HepG2 (cell line): Measurements from ENCODE around the gene ZNRF3. TPM values are rescaled to one million over a fixed set of nuclear protein-coding genes. Genes with fewer than 3 reads are reported as not detected.

ENCODE experiments used
- ASH2L ChIP-seq: fragments of 300-600, 200-600 bp; sonication (generic); IDR thresholded peaks from 2 replicates; pipeline ENCODE4 v1.7.0; 2017; ENCODE audit warnings: low read depth, mild to moderate bottlenecking, moderate library complexity, mixed read lengths, low read length; ENCODE audit not compliant: insufficient read length
- JARID2 ChIP-seq: sonication (generic); formaldehyde crosslinking; IDR thresholded peaks from 2 replicates; pipeline ENCODE4 v1.8.1; 2023; ENCODE audit warnings: missing genetic modification reagents, inconsistent platforms; ENCODE audit not compliant: insufficient replicate concordance
- NAIF1 ChIP-seq: sonication (generic); formaldehyde crosslinking; IDR thresholded peaks from 2 replicates; pipeline ENCODE4 v1.5.0; 2020; ENCODE audit warnings: mild to moderate bottlenecking, missing genetic modification reagents, borderline replicate concordance
- NONO ChIP-seq, 2 experiments: fragments of 450-650 bp in 1 of 2; sonication (generic) in 1 of 2; formaldehyde crosslinking in 1 of 2; IDR thresholded peaks in 1 of 2; conservative IDR thresholded peaks in 1 of 2; 2 replicates each; pipeline versions ENCODE4 v1.6.1 to v1.8.0; 2017 to 2022; ENCODE audit warnings: mild to moderate bottlenecking in 1 of 2, missing genetic modification reagents in 1 of 2, moderate library complexity in 1 of 2
- RARG ChIP-seq: sonication (generic); formaldehyde crosslinking; IDR thresholded peaks from 2 replicates; pipeline ENCODE4 v1.4.0; 2020; ENCODE audit warnings: low read depth, mild to moderate bottlenecking, missing genetic modification reagents
- TOE1 ChIP-seq: sonication (generic); formaldehyde crosslinking; IDR thresholded peaks from 2 replicates; pipeline ENCODE4 v1.4.0; 2020; ENCODE audit warnings: mild to moderate bottlenecking, missing genetic modification reagents
- YY1 ChIP-seq: IDR thresholded peaks from 2 replicates; pipeline ENCODE4 v1.6.1; 2011; ENCODE audit warnings: low read length, low read depth, moderate library complexity, mild to moderate bottlenecking; ENCODE audit not compliant: insufficient read depth, insufficient replicate concordance
- ZBTB3 ChIP-seq: sonication (generic); formaldehyde crosslinking; IDR thresholded peaks from 2 replicates; pipeline ENCODE4 v1.4.0; 2020; ENCODE audit warnings: low read depth, mild to moderate bottlenecking, moderate library complexity, missing genetic modification reagents, borderline replicate concordance
- ZFP90 ChIP-seq: sonication (generic); formaldehyde crosslinking; IDR thresholded peaks from 2 replicates; pipeline ENCODE4 v1.8.0; 2022; ENCODE audit warnings: missing genetic modification reagents, mild to moderate bottlenecking, inconsistent platforms, borderline replicate concordance
- ZSCAN31 ChIP-seq: sonication (generic); formaldehyde crosslinking; IDR thresholded peaks from 2 replicates; pipeline ENCODE4 v1.5.0; 2020; ENCODE audit warnings: low read depth, mild to moderate bottlenecking, missing genetic modification reagents
- polyA plus RNA-seq, 8 experiments: library from polyadenylated mRNA; depleted of rRNA in 3 of 8; stranded (reverse) in 7 of 8; unstranded in 1 of 8; fragments of >200 nt; fragmentation: Illumina TruSeq in 4 of 8; extraction: Trizol in 4 of 8; gene quantifications; 2 replicates each; pipeline versions ENCODE4 v1.2.1 to v1.2.3, GENCODE V29; 2011 to 2016; ENCODE audit warnings: low read depth in 4 of 8, missing spikeins in 1 of 8, mixed read lengths in 1 of 8; ENCODE audit not compliant: insufficient read depth in 1 of 8
- total RNA-seq, 5 experiments: library from RNA; depleted of rRNA; stranded (reverse); fragments of >200 nt; fragmentation: Illumina TruSeq; extraction: Trizol; gene quantifications; 2 replicates each; pipeline ENCODE4 v1.2.3, GENCODE V29; 2016; ENCODE audit warnings: low read depth in 1 of 5
- TF ChIP-seq, protein P1 (sequence below): sonication (generic); formaldehyde crosslinking; IDR thresholded peaks from 2 replicates; pipeline ENCODE4 v1.4.0; 2020; ENCODE audit warnings: mild to moderate bottlenecking, missing genetic modification reagents
- TF ChIP-seq, protein P2 (sequence below): sonication (generic); formaldehyde crosslinking; IDR thresholded peaks from 2 replicates; pipeline ENCODE4 v1.9.0; 2022; ENCODE audit warnings: missing genetic modification reagents, mild to moderate bottlenecking, borderline replicate concordance
- TF ChIP-seq, protein P3 (sequence below): IDR thresholded peaks from 2 replicates; pipeline ENCODE4 v1.6.1; 2016; ENCODE audit warnings: missing compliant biosample characterization, missing genetic modification reagents, borderline replicate concordance
- TF ChIP-seq, protein P4 (sequence below): sonication (generic); formaldehyde crosslinking; IDR thresholded peaks from 2 replicates; pipeline ENCODE4 v1.9.0; 2021; ENCODE audit warnings: missing genetic modification reagents, borderline replicate concordance
- TF ChIP-seq, protein P5 (sequence below): sonication (generic); formaldehyde crosslinking; IDR thresholded peaks from 2 replicates; pipeline ENCODE4 v1.4.0; 2020; ENCODE audit warnings: missing genetic modification reagents, low read depth, mild to moderate bottlenecking, borderline replicate concordance

Gene ZNRF3
- total and polyA plus RNA-seq, 2 of the 13 experiments (the other 11 are each of a cell fraction or from before 2014, with no cell fraction given), result 20.3 to 36.7 TPM

DNA sequence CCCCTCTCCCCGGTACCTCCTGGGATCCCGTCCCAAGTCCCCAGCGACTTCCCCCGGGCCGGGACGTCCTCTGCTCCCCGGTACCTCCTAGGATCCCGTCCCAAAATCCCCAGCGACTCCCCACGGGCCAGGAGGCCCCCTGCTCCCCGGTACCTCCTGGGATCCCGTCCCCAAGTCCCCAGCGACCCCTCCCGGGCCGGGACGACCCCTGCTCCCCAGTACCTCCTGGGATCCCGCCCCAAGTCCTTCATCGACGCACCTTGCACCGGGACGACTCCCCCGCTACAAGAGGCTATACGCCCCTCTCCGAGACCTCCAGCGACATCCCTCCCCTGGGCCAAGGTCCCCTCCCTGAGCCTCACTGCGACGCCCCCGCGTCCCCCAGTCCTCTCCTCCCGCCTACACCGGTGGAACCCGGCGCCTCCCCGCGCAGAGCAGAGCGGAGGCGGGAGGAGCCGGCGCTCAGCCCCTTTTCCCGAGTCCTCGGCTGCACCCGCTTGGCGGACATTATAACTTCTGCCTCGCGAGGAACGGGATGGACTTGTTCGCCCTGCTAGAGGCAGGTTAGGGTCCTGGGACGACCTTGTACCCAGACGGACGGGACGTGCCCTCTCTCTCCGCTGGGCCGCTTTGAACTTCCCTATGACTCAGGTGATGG is 190.4 kb downstream of the ZNRF3 start (continued):
- TF ChIP-seq, protein P1, sequence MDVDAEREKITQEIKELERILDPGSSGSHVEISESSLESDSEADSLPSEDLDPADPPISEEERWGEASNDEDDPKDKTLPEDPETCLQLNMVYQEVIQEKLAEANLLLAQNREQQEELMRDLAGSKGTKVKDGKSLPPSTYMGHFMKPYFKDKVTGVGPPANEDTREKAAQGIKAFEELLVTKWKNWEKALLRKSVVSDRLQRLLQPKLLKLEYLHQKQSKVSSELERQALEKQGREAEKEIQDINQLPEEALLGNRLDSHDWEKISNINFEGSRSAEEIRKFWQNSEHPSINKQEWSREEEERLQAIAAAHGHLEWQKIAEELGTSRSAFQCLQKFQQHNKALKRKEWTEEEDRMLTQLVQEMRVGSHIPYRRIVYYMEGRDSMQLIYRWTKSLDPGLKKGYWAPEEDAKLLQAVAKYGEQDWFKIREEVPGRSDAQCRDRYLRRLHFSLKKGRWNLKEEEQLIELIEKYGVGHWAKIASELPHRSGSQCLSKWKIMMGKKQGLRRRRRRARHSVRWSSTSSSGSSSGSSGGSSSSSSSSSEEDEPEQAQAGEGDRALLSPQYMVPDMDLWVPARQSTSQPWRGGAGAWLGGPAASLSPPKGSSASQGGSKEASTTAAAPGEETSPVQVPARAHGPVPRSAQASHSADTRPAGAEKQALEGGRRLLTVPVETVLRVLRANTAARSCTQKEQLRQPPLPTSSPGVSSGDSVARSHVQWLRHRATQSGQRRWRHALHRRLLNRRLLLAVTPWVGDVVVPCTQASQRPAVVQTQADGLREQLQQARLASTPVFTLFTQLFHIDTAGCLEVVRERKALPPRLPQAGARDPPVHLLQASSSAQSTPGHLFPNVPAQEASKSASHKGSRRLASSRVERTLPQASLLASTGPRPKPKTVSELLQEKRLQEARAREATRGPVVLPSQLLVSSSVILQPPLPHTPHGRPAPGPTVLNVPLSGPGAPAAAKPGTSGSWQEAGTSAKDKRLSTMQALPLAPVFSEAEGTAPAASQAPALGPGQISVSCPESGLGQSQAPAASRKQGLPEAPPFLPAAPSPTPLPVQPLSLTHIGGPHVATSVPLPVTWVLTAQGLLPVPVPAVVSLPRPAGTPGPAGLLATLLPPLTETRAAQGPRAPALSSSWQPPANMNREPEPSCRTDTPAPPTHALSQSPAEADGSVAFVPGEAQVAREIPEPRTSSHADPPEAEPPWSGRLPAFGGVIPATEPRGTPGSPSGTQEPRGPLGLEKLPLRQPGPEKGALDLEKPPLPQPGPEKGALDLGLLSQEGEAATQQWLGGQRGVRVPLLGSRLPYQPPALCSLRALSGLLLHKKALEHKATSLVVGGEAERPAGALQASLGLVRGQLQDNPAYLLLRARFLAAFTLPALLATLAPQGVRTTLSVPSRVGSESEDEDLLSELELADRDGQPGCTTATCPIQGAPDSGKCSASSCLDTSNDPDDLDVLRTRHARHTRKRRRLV, result no peak
- TF ChIP-seq TOE1 (CRISPR knock-in tag), result no peak
- TF ChIP-seq, protein P2, sequence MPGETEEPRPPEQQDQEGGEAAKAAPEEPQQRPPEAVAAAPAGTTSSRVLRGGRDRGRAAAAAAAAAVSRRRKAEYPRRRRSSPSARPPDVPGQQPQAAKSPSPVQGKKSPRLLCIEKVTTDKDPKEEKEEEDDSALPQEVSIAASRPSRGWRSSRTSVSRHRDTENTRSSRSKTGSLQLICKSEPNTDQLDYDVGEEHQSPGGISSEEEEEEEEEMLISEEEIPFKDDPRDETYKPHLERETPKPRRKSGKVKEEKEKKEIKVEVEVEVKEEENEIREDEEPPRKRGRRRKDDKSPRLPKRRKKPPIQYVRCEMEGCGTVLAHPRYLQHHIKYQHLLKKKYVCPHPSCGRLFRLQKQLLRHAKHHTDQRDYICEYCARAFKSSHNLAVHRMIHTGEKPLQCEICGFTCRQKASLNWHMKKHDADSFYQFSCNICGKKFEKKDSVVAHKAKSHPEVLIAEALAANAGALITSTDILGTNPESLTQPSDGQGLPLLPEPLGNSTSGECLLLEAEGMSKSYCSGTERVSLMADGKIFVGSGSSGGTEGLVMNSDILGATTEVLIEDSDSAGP, result peak; percentile 41; the same call in 1 of the 2 replicates
- TF ChIP-seq NAIF1 (CRISPR knock-in tag), result no peak
- TF ChIP-seq RARG, result no peak
- TF ChIP-seq, protein P3, sequence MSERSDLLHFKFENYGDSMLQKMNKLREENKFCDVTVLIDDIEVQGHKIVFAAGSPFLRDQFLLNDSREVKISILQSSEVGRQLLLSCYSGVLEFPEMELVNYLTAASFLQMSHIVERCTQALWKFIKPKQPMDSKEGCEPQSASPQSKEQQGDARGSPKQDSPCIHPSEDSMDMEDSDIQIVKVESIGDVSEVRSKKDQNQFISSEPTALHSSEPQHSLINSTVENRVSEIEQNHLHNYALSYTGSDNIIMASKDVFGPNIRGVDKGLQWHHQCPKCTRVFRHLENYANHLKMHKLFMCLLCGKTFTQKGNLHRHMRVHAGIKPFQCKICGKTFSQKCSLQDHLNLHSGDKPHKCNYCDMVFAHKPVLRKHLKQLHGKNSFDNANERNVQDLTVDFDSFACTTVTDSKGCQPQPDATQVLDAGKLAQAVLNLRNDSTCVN (CRISPR knock-in tag), result no peak
- TF ChIP-seq, protein P4, sequence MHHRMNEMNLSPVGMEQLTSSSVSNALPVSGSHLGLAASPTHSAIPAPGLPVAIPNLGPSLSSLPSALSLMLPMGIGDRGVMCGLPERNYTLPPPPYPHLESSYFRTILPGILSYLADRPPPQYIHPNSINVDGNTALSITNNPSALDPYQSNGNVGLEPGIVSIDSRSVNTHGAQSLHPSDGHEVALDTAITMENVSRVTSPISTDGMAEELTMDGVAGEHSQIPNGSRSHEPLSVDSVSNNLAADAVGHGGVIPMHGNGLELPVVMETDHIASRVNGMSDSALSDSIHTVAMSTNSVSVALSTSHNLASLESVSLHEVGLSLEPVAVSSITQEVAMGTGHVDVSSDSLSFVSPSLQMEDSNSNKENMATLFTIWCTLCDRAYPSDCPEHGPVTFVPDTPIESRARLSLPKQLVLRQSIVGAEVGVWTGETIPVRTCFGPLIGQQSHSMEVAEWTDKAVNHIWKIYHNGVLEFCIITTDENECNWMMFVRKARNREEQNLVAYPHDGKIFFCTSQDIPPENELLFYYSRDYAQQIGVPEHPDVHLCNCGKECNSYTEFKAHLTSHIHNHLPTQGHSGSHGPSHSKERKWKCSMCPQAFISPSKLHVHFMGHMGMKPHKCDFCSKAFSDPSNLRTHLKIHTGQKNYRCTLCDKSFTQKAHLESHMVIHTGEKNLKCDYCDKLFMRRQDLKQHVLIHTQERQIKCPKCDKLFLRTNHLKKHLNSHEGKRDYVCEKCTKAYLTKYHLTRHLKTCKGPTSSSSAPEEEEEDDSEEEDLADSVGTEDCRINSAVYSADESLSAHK (CRISPR knock-in tag), result no peak
- no peak for TF ChIP-seq ZFP90 (CRISPR knock-in tag)
- TF ChIP-seq ZSCAN31, result no peak
- TF ChIP-seq YY1, result peak; percentile 41
- TF ChIP-seq ASH2L, result no peak
- no peak for TF ChIP-seq NONO (IDR thresholded peaks at IDR 0.05)
- TF ChIP-seq NONO (CRISPR knock-in tag; conservative IDR thresholded peaks at IDR 0.05), result peak; percentile 23; the same call in 1 of the 2 replicates
- no peak for TF ChIP-seq ZBTB3 (CRISPR knock-in tag)
- no peak for TF ChIP-seq JARID2 (CRISPR knock-in tag)
- TF ChIP-seq, protein P5, sequence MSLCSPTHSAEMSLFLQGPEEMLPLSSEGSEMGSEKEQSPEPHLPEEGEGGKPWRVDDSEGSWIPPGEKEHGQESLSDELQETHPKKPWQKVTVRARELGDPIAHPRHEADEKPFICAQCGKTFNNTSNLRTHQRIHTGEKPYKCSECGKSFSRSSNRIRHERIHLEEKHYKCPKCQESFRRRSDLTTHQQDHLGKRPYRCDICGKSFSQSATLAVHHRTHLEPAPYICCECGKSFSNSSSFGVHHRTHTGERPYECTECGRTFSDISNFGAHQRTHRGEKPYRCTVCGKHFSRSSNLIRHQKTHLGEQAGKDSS (CRISPR knock-in tag), result no peak
